T-cell (primary cell): ENCODE results near the gene KDM6A. TPM values are rescaled to one million over a fixed set of nuclear protein-coding genes. Genes with fewer than 3 reads are reported as not detected.
"Not testable (repeated sequence)": the region's sequence is repeated elsewhere in the genome, so short reads cannot be mapped to it uniquely, and the experiment has no call there.

Experiments used
- ATAC-seq, 4 experiments: fragments of 200-7000 bp in 3 of 4; fragments of 150-1000 bp in 1 of 4; cut with Tn5 transposase; replicated peaks in 1 of 4; 1 replicate in 3 of 4; 2 replicates in 1 of 4; pipeline ENCODE4 v1.10.0; 2021; ENCODE audit warnings: moderate library complexity in 3 of 4, mild to moderate bottlenecking in 2 of 4, moderate number of reproducible peaks in 1 of 4
- CTCF ChIA-PET, 2 donors: fragments of 300-600 bp; sonication (Branson Sonifier 250); formaldehyde crosslinking; loops; one replicate each; lab custom pipeline; 2022; ENCODE audit warnings: antibody characterized with exemption in 2 of 2; lab: Charles Lee
- POLR2A ChIA-PET, 2 donors: fragments of 300-600 bp; sonication (Branson Sonifier 250); formaldehyde crosslinking; loops; one replicate each; lab custom pipeline; 2022; ENCODE audit warnings: antibody characterized with exemption in 2 of 2; lab: Charles Lee
- DNase-seq, 35 experiments: peaks; one replicate each; pipeline versions ENCODE4 v3.0.0 to v3.0.0-alpha.2; 2013 to 2023
- H3K27ac ChIP-seq: one replicate; pipeline ENCODE4 v1.5.1; 2013; ENCODE audit warnings: low read length
- H3K27me3 ChIP-seq, 2 experiments: replicated peaks in 1 of 2; 1 replicate in 1 of 2; 2 replicates in 1 of 2; pipeline versions ENCODE4 v1.6.1 to v1.7.0; 2013; ENCODE audit warnings: low read length in 1 of 2, mixed read lengths in 1 of 2; ENCODE audit not compliant: control insufficient read depth in 2 of 2, insufficient read depth in 2 of 2; ENCODE audit errors: extremely low read depth in 1 of 2
- H3K36me3 ChIP-seq, 2 donors: 1 replicate in 1 of 2; 2 replicates in 1 of 2; pipeline versions ENCODE4 v1.6.1 to v1.7.0; 2013; ENCODE audit warnings: low read length in 1 of 2; ENCODE audit not compliant: control insufficient read depth in 2 of 2, insufficient read depth in 1 of 2; ENCODE audit errors: extremely low read depth in 1 of 2
- H3K4me1 ChIP-seq, 2 experiments: 1 replicate in 1 of 2; 2 replicates in 1 of 2; pipeline versions ENCODE4 v1.6.1 to v1.7.0; 2013; ENCODE audit warnings: low read length in 2 of 2, mixed read lengths in 1 of 2; ENCODE audit not compliant: insufficient read depth in 2 of 2, control insufficient read depth in 1 of 2; ENCODE audit errors: extremely low read depth in 1 of 2
- H3K4me3 ChIP-seq, 2 donors: 1 replicate in 1 of 2; 2 replicates in 1 of 2; pipeline versions ENCODE4 v1.5.1 to v1.7.0; 2013; ENCODE audit warnings: mild to moderate bottlenecking in 2 of 2, low read length in 1 of 2, moderate library complexity in 1 of 2; ENCODE audit not compliant: control insufficient read depth in 1 of 2; ENCODE audit errors: extremely low read depth in 1 of 2
- H3K9me3 ChIP-seq: 2 replicates; pipeline ENCODE4 v1.7.0; 2013
- H3K27ac Mint-ChIP-seq, 2 donors: one replicate each; pipeline ENCODE4 v1.8.0; 2020 to 2021; ENCODE audit warnings: mild to moderate bottlenecking in 2 of 2, mixed read lengths in 2 of 2
- H3K27me3 Mint-ChIP-seq, 2 donors: one replicate each; pipeline ENCODE4 v1.8.0; 2021 to 2022; ENCODE audit warnings: mixed read lengths in 2 of 2
- H3K36me3 Mint-ChIP-seq: one replicate; pipeline ENCODE4 v1.8.0; 2021; ENCODE audit warnings: mixed read lengths
- H3K4me1 Mint-ChIP-seq, 3 donors: one replicate each; pipeline ENCODE4 v1.8.0; 2020 to 2022; ENCODE audit warnings: mixed read lengths in 3 of 3, mild to moderate bottlenecking in 1 of 3
- H3K4me3 Mint-ChIP-seq, 3 donors: one replicate each; pipeline ENCODE4 v1.8.0; 2020 to 2022; ENCODE audit warnings: mild to moderate bottlenecking in 3 of 3, mixed read lengths in 3 of 3, moderate library complexity in 3 of 3
- H3K9me3 Mint-ChIP-seq, 3 donors: one replicate each; pipeline ENCODE4 v1.8.0; 2020 to 2022; ENCODE audit warnings: mixed read lengths in 3 of 3
- WGBS: methylation state at CpG from one replicate; pipeline ENCODE4 v1.1.5; 2013; ENCODE audit warnings: missing lambda C conversion rate; ENCODE audit not compliant: insufficient coverage; 5-methylcytosine and 5-hydroxymethylcytosine counted together
- total RNA-seq, 35 experiments: library from RNA in 6 of 35; stranded (reverse) in 6 of 35; fragments of 120-200 nt in 1 of 35; gene quantifications; one replicate each; pipeline versions ENCODE4 v1.2.1 to v1.2.4 and lab custom pipeline; 2013 to 2026

Gene KDM6A
- total RNA-seq, 5 donors from 2014 or later (not counting 1 experiment from before 2014, with no cell fraction given), result 37.1 to 97.3 (median 55.7) TPM

DNA sequence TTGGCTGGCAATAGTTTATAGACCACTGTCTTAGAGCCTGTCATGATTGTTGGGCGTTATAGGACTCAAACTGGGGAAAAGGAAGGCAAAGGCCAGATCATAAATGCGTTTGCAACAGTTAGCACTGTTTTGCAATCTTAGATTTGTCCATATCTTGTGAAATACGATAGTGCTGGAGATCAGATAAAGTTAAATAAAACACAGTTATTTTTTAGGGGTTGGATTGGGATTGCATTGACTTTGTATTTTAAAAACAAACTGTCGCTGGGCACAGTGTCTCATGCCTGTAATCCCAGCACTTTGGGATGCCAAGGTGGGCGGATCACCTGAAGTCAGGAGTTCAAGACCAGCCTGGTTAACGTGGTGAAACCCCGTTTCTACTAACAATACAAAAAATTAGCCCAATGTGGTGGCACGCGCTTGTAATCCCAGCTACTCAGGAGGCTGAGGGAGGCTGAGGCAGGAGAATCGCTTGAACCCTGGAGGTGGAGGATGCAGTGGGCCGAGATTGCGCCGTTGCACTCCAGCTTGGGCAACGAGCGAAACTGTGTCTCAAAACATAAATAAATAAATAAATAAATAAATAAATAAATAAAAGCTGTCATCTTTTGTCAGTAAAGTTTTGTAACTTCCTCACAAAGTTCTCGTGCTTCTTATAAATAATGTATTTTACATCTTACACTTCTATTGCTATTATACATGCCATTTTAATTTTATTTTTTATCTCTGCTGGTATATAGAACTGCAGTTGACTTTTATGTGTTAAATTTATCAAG, 117.2 kb downstream of the KDM6A start:
- ATAC-seq (no peak), DNase-seq (no peak)
- CTCF ChIA-PET, result interaction anchor here in 1 of 2 donors (0.5 kb wide), 1 partner anchor 59 kb away, joined by 7 read pairs; no protein-coding TSS in a partner anchor
- no peak overlapping the region for H3K27ac Mint-ChIP-seq
- POLR2A ChIA-PET, result interaction anchor here in 1 of 2 donors (0.6 kb wide), 1 partner anchor 117 kb away, joined by 3 read pairs; the partner anchor contains the start of gene KDM6A
- peaks cover 0 to 14% (median 4%) of the 10 kb centered on the region in 3 donors for H3K9me3 Mint-ChIP-seq
- peaks cover 0 to 6% of the 10 kb centered on the region in 2 donors for H3K36me3 ChIP-seq
- H3K27me3 ChIP-seq, result no peaks in the 10 kb centered on the region
- no peaks in the 10 kb centered on the region for H3K9me3 ChIP-seq
- no peaks in the 10 kb centered on the region for H3K27me3 Mint-ChIP-seq
- H3K4me1 Mint-ChIP-seq, result peaks cover 56 to 78% (median 76%) of the 10 kb centered on the region in 3 donors
- no CpG with 5 or more reads among the region's 16 CpGs for WGBS
- H3K4me3 Mint-ChIP-seq, result no peak overlapping the region
- H3K36me3 Mint-ChIP-seq, result peaks cover 32% of the 10 kb centered on the region
- H3K4me1 ChIP-seq, result no peaks in the 10 kb centered on the region
- no peak overlapping the region for H3K27ac ChIP-seq
- H3K4me3 ChIP-seq, result no peak overlapping the region

- no CpG with 5 or more reads among the region's 2 CpGs for WGBS
- H3K9me3 Mint-ChIP-seq, result peaks cover 0 to 4% (median 0%) of the 10 kb centered on the region in 3 donors
- no peak for ATAC-seq
- POLR2A ChIA-PET, result no interaction called here
- no peaks in the 10 kb centered on the region for H3K9me3 ChIP-seq
- H3K4me1 Mint-ChIP-seq, result peaks cover 62 to 78% (median 76%) of the 10 kb centered on the region in 3 donors
- peaks cover 26% of the 10 kb centered on the region for H3K36me3 Mint-ChIP-seq
- no peak overlapping the region for H3K4me3 ChIP-seq
- peaks cover 0 to 6% of the 10 kb centered on the region in 2 donors for H3K36me3 ChIP-seq
- peaks cover 9 to 12% of the 10 kb centered on the region in 2 experiments for H3K4me1 ChIP-seq
- no peak overlapping the region for H3K4me3 Mint-ChIP-seq
- no peak overlapping the region for H3K27ac Mint-ChIP-seq
- CTCF ChIA-PET, result interaction anchor here in 1 of 2 donors (0.7 kb wide), 1 partner anchor 219 kb away, joined by 10 read pairs; no protein-coding TSS in a partner anchor
- no peak overlapping the region for H3K27ac ChIP-seq
- no peaks in the 10 kb centered on the region for H3K27me3 ChIP-seq
- DNase-seq, result no peak
- H3K27me3 Mint-ChIP-seq, result no peaks in the 10 kb centered on the region
Measured at GRCh38 chrX:44992775-44993174, 119.8 kb downstream of the KDM6A start.

- no peak for ATAC-seq
- peaks cover 71 to 81% (median 77%) of the 10 kb centered on the region in 3 donors for H3K4me1 Mint-ChIP-seq
- H3K4me3 Mint-ChIP-seq, result peak overlapping the region in 1 of 3 donors; percentile 55
Measured at GRCh38 chrX:44996277-44996676, 123.3 kb downstream of the KDM6A start.

DNA sequence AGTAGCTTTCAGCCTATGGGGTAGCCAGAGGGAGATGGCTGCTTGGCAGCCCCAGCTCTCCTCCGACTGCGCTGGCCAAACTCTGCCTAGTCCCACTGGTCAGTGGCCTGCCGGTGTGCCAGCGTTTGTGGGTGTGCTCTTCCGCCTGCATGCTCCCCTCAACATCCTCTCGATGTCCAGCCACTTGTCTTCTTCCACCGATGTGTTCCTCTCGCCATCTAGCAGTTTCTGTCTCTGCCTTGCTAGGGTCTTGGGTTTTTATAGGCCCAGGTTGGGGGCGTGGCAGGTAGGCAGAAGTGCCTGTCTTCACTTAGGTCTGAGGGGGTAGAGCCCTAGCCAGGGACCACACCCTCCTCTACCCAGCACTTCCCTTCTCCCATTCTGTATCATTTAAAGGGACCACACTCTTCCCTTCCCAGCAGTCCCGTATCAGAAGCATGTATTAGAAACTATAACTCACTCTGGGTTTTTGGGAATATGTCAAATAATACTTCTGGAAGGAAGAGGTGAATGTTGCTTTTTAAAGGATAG, 124.4 kb downstream of the KDM6A start:
- H3K9me3 Mint-ChIP-seq, result no peaks in the 10 kb centered on the region
- DNase-seq, result no peak
- no peak for ATAC-seq
- Histone ChIP-seq H3K27ac (no peak overlapping the region), H3K4me1 (peaks cover 9 to 14% of the 10 kb centered on the region in 2 experiments), H3K4me3 (no peak overlapping the region), H3K27me3 (no peaks in the 10 kb centered on the region), H3K9me3 (no peaks in the 10 kb centered on the region), H3K36me3 (no peaks in the 10 kb centered on the region)
- peak overlapping the region in 1 of 3 donors; percentile 55 for H3K4me3 Mint-ChIP-seq
- ChIA-PET CTCF (no interaction called here), POLR2A (interaction anchor here in 1 of 2 donors (0.6 kb wide), 1 partner anchor 205 kb away, joined by 3 read pairs; no protein-coding TSS in a partner anchor)
- H3K27ac Mint-ChIP-seq, result peak overlapping the region; percentile 19 to 55
- 80% methylated on average over 1 of the region's 10 CpGs for WGBS
- H3K36me3 Mint-ChIP-seq, result peaks cover 14% of the 10 kb centered on the region
- H3K4me1 Mint-ChIP-seq, result peaks cover 76 to 80% (median 80%) of the 10 kb centered on the region in 3 donors
- H3K27me3 Mint-ChIP-seq, result no peaks in the 10 kb centered on the region

More at GRCh38 chrX:44996277-44996676, 123.3 kb downstream of the KDM6A start:
- Mint-ChIP-seq H3K9me3 (no peaks in the 10 kb centered on the region), H3K27me3 (no peaks in the 10 kb centered on the region), H3K36me3 (peaks cover 17% of the 10 kb centered on the region), H3K27ac (peak overlapping the region; percentile 8 to 13)
- Histone ChIP-seq H3K4me3 (no peak overlapping the region), H3K27me3 (no peaks in the 10 kb centered on the region), H3K36me3 (no peaks in the 10 kb centered on the region), H3K9me3 (no peaks in the 10 kb centered on the region), H3K4me1 (peaks cover 9 to 12% of the 10 kb centered on the region in 2 experiments), H3K27ac (no peak overlapping the region)
- no peak for DNase-seq
- POLR2A ChIA-PET, result no interaction called here
- WGBS, result no CpG with 5 or more reads among the region's 2 CpGs
- CTCF ChIA-PET, result interaction anchor here in 1 of 2 donors (0.5 kb wide), 1 partner anchor 74 kb away, joined by 4 read pairs; no protein-coding TSS in a partner anchor

DNA sequence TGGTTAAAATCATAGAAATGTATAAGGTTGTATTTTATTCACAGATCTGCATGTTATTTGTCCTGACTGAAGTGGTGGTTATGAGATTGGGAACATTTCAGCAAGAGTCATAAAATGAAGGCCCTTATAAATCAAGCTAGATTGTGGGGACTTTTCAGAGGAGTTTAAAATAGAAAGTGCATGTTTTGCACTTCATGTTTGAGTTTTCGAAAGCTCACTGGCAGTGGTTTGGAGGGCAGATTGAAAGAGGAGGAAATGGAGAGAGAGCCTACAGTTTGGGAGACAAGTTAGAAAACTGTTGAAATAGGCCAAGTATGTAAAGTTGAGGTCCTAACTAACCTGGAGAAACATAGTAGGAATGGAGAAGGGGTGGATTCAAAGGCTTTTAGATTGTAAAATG, 124.9 kb downstream of the KDM6A start:
- peak in 1 of 4 experiments; percentile 26 for ATAC-seq
- Histone ChIP-seq H3K36me3 (no peaks in the 10 kb centered on the region), H3K4me1 (peaks cover 9 to 14% of the 10 kb centered on the region in 2 experiments), H3K9me3 (no peaks in the 10 kb centered on the region), H3K27me3 (no peaks in the 10 kb centered on the region), H3K27ac (no peak overlapping the region), H3K4me3 (no peak overlapping the region)
- Mint-ChIP-seq H3K36me3 (peaks cover 12% of the 10 kb centered on the region), H3K4me1 (peaks cover 74 to 76% (median 75%) of the 10 kb centered on the region in 3 donors), H3K4me3 (peak overlapping the region in 1 of 3 donors; percentile 55), H3K9me3 (no peaks in the 10 kb centered on the region), H3K27ac (peak overlapping the region; percentile 19 to 55), H3K27me3 (no peaks in the 10 kb centered on the region)
- POLR2A ChIA-PET, result no interaction called here
- no peak for DNase-seq
- CTCF ChIA-PET, result no interaction called here
- WGBS, result no CpG with 5 or more reads among the region's 1 CpG

- peaks cover 67 to 73% (median 71%) of the 10 kb centered on the region in 3 donors for H3K4me1 Mint-ChIP-seq
- WGBS, result 100% methylated on average over 2 of the region's 8 CpGs
- H3K9me3 Mint-ChIP-seq, H3K4me3 Mint-ChIP-seq, H3K36me3 Mint-ChIP-seq, H3K27ac ChIP-seq, H3K4me3 ChIP-seq, ATAC-seq, H3K27me3 ChIP-seq, CTCF ChIA-PET, H3K36me3 ChIP-seq, DNase-seq, H3K9me3 ChIP-seq, H3K27ac Mint-ChIP-seq, H3K27me3 Mint-ChIP-seq: not testable (repeated sequence)
- peaks cover 9 to 14% of the 10 kb centered on the region in 2 experiments for H3K4me1 ChIP-seq
- POLR2A ChIA-PET, result interaction anchor here in 1 of 2 donors (0.6 kb wide), 1 partner anchor 17 kb away, joined by 3 read pairs; no protein-coding TSS in a partner anchor
Measured at GRCh38 chrX:44999237-44999636, 126.2 kb downstream of the KDM6A start.
